ENCODE data around the gene ARHGAP15. TPM values are rescaled to one million over a fixed set of nuclear protein-coding genes. Genes with fewer than 3 reads are reported as not detected.

The ARHGAP15 gene
- total RNA-seq, 1 donor from 2014 or later, result 0.51 TPM

- no peak overlapping the region for H3K4me3 Mint-ChIP-seq
- H3K4me1 Mint-ChIP-seq, result peaks cover 17% of the 10 kb centered on the region
- TF ChIP-seq CTCF (IDR thresholded peaks at IDR 0.05; ENCODE audit: unreplicated experiment), result no peak
- H3K27me3 Mint-ChIP-seq (ENCODE audit: low read depth), result no peaks in the 10 kb centered on the region
- no peak overlapping the region for H3K27ac Mint-ChIP-seq
- H3K9me3 Mint-ChIP-seq, result no peaks in the 10 kb centered on the region
- no peaks in the 10 kb centered on the region for H3K36me3 Mint-ChIP-seq
- no peak for DNase-seq (ENCODE audit: low spot score in 2 of 2, unreplicated experiment in 2 of 2)
Observed at GRCh38 chr2:143725400-143725799, 596.2 kb downstream of the ARHGAP15 start.

- H3K4me3 Mint-ChIP-seq, result no peak overlapping the region
- no peak for TF ChIP-seq CTCF (IDR thresholded peaks at IDR 0.05; ENCODE audit: unreplicated experiment)
- H3K27me3 Mint-ChIP-seq (ENCODE audit: low read depth), result no peaks in the 10 kb centered on the region
- H3K9me3 Mint-ChIP-seq, result no peaks in the 10 kb centered on the region
- no peaks in the 10 kb centered on the region for H3K36me3 Mint-ChIP-seq
- no peak overlapping the region for H3K27ac Mint-ChIP-seq
- DNase-seq (ENCODE audit: low spot score in 2 of 2, unreplicated experiment in 2 of 2), result no peak
- H3K4me1 Mint-ChIP-seq, result peaks cover 17% of the 10 kb centered on the region
Observed at GRCh38 chr2:143726151-143726845, 597.1 kb downstream of the ARHGAP15 start.

- DNase-seq (ENCODE audit: low spot score in 2 of 2, unreplicated experiment in 2 of 2), result no peak
- TF ChIP-seq CTCF (IDR thresholded peaks at IDR 0.05; ENCODE audit: unreplicated experiment), result no peak
- H3K4me1 Mint-ChIP-seq, result peaks cover 13% of the 10 kb centered on the region
- H3K27me3 Mint-ChIP-seq (ENCODE audit: low read depth), result no peaks in the 10 kb centered on the region
- no peak overlapping the region for H3K4me3 Mint-ChIP-seq
- H3K36me3 Mint-ChIP-seq, result no peaks in the 10 kb centered on the region
- no peak overlapping the region for H3K27ac Mint-ChIP-seq
- no peaks in the 10 kb centered on the region for H3K9me3 Mint-ChIP-seq
Observed at GRCh38 chr2:143728498-143728897, 599.3 kb downstream of the ARHGAP15 start.

- no peaks in the 10 kb centered on the region for H3K27me3 Mint-ChIP-seq (ENCODE audit: low read depth)
- no peaks in the 10 kb centered on the region for H3K9me3 Mint-ChIP-seq
- TF ChIP-seq CTCF (IDR thresholded peaks at IDR 0.05; ENCODE audit: unreplicated experiment), result no peak
- no peaks in the 10 kb centered on the region for H3K36me3 Mint-ChIP-seq
- no peak overlapping the region for H3K4me3 Mint-ChIP-seq
- H3K4me1 Mint-ChIP-seq, result peaks cover 13% of the 10 kb centered on the region
- H3K27ac Mint-ChIP-seq, result no peak overlapping the region
- no peak for DNase-seq (ENCODE audit: low spot score in 2 of 2, unreplicated experiment in 2 of 2)
Observed at GRCh38 chr2:143729296-143729814, 600.1 kb downstream of the ARHGAP15 start.

GRCh38 chr2:143730155-143730952, 601.1 kb downstream of the ARHGAP15 start:
- no peaks in the 10 kb centered on the region for H3K27me3 Mint-ChIP-seq (ENCODE audit: low read depth)
- H3K9me3 Mint-ChIP-seq, result no peaks in the 10 kb centered on the region
- no peak for DNase-seq (ENCODE audit: low spot score in 2 of 2, unreplicated experiment in 2 of 2)
- no peaks in the 10 kb centered on the region for H3K36me3 Mint-ChIP-seq
- peaks cover 10% of the 10 kb centered on the region for H3K4me1 Mint-ChIP-seq
- H3K27ac Mint-ChIP-seq, result no peak overlapping the region
- TF ChIP-seq CTCF (IDR thresholded peaks at IDR 0.05; ENCODE audit: unreplicated experiment), result no peak
- H3K4me3 Mint-ChIP-seq, result no peak overlapping the region

All from mesothelial cell of epicardium (in vitro differentiated cells).